ENCODE results near the gene SPTBN4. TPM values are rescaled to one million over a fixed set of nuclear protein-coding genes. Genes with fewer than 3 reads are reported as not detected.

SPTBN4 gene
- total RNA-seq, 1 experiment from 2014 or later: 0.63 TPM

DNA sequence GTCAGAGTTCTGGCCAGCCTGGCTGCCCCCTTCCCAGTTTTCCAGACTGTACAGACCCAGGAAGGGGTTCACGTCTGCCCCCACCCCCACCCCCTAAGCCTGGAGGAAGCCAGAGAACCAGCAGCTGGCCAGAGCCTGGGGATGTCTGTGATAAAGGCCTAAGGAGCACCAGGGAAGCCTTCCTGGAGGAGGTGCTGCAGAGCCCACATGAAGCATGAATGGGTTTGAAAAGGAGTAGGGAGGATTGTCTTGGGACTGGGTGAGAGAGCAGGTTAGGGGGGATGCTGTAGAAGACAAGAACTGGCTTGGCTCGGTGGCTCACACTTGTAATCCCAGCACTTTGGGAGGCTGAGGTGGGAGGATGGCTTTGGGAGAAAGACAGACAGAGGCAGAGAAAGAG lies 115.7 kb downstream of the SPTBN4 start:
- Mint-ChIP-seq H3K9me3 (ENCODE audit: unreplicated experiment) (no peaks in the 10 kb centered on the region), H3K27ac (ENCODE audit: low read depth, unreplicated experiment) (no peak overlapping the region), H3K27me3 (ENCODE audit: insufficient read depth, unreplicated experiment) (no peaks in the 10 kb centered on the region), H3K4me3 (ENCODE audit: unreplicated experiment) (no peak overlapping the region), H3K36me3 (ENCODE audit: insufficient read depth, unreplicated experiment) (peaks cover 22% of the 10 kb centered on the region), H3K4me1 (ENCODE audit: insufficient read depth, unreplicated experiment) (peaks cover 21% of the 10 kb centered on the region)
- ChIA-PET CTCF (no interaction called here), POLR2A (interaction anchor here (1.3 kb wide), 1 partner anchor 12 kb away, joined by 3 read pairs; no protein-coding TSS in a partner anchor)
- BruUV-seq (replicated peaks): no TSS peak
- no peak for DNase-seq (ENCODE audit: unreplicated experiment)
- TF ChIP-seq, protein P1, sequence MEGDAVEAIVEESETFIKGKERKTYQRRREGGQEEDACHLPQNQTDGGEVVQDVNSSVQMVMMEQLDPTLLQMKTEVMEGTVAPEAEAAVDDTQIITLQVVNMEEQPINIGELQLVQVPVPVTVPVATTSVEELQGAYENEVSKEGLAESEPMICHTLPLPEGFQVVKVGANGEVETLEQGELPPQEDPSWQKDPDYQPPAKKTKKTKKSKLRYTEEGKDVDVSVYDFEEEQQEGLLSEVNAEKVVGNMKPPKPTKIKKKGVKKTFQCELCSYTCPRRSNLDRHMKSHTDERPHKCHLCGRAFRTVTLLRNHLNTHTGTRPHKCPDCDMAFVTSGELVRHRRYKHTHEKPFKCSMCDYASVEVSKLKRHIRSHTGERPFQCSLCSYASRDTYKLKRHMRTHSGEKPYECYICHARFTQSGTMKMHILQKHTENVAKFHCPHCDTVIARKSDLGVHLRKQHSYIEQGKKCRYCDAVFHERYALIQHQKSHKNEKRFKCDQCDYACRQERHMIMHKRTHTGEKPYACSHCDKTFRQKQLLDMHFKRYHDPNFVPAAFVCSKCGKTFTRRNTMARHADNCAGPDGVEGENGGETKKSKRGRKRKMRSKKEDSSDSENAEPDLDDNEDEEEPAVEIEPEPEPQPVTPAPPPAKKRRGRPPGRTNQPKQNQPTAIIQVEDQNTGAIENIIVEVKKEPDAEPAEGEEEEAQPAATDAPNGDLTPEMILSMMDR (IDR thresholded peaks at IDR 0.05; ENCODE audit: unreplicated experiment): no peak
- intact Hi-C loops (cut with micrococcal nuclease): no loop called here

DNA sequence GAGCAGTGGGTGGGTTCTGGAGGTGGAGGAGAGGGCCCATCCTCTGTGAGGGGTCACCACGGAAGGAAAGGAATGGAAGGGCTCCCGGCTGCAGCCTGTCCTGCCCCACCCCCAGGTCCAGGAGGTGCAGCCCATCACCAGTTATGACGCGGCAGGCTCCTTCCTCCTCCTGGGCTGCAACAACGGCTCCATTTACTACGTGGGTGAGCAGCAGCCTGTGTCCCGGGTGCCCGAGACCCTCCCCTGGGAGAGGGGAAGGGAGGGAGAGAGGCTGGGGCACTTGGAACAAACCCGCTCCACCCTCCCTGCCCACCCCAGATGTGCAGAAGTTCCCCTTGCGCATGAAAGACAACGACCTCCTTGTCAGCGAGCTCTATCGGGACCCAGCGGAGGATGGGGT lies 116.5 kb downstream of the SPTBN4 start:
- Mint-ChIP-seq H3K4me1 (ENCODE audit: insufficient read depth, unreplicated experiment) (peaks cover 20% of the 10 kb centered on the region), H3K4me3 (ENCODE audit: unreplicated experiment) (no peak overlapping the region), H3K27me3 (ENCODE audit: insufficient read depth, unreplicated experiment) (no peaks in the 10 kb centered on the region), H3K9me3 (ENCODE audit: unreplicated experiment) (no peaks in the 10 kb centered on the region), H3K27ac (ENCODE audit: low read depth, unreplicated experiment) (no peak overlapping the region), H3K36me3 (ENCODE audit: insufficient read depth, unreplicated experiment) (peaks cover 16% of the 10 kb centered on the region)
- BruUV-seq (replicated peaks): no TSS peak
- ChIA-PET POLR2A (no interaction called here), CTCF (interaction anchor here (0.6 kb wide), 1 partner anchor 38 kb away, joined by 4 read pairs; no protein-coding TSS in a partner anchor)
- TF ChIP-seq, protein P1 (IDR thresholded peaks at IDR 0.05; ENCODE audit: unreplicated experiment): no peak
- no peak for DNase-seq (ENCODE audit: unreplicated experiment)
- intact Hi-C loops (cut with micrococcal nuclease): no loop called here

DNA sequence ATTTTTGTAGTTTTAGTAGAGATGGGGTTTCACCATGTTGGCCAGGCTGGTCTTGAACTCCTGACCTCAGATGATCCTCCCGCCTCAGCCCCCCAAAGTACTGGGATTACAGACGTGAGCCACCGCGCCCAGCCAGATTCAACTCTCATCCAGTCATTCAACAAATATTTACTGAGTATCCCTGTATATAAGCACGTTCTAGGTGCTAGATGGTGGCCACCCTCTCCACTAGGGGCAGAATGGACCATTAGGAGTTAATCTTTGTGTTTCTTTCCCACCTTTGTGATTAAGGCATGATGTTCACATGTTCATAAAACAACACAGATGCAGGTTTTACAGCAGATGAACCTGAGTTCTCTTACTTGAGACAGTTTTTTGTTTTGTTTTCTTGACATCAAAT lies 117.2 kb downstream of the SPTBN4 start:
- no peak overlapping the region for H3K27ac Mint-ChIP-seq (ENCODE audit: low read depth, unreplicated experiment)
- CTCF ChIA-PET: interaction anchor here (0.6 kb wide), 1 partner anchor 37 kb away, joined by 4 read pairs; no protein-coding TSS in a partner anchor
- no peak overlapping the region for H3K4me3 Mint-ChIP-seq (ENCODE audit: unreplicated experiment)
- H3K36me3 Mint-ChIP-seq (ENCODE audit: insufficient read depth, unreplicated experiment): peaks cover 16% of the 10 kb centered on the region
- H3K9me3 Mint-ChIP-seq (ENCODE audit: unreplicated experiment): no peaks in the 10 kb centered on the region
- H3K27me3 Mint-ChIP-seq (ENCODE audit: insufficient read depth, unreplicated experiment): no peaks in the 10 kb centered on the region
- no TSS peak for BruUV-seq (replicated peaks)
- TF ChIP-seq, protein P1 (IDR thresholded peaks at IDR 0.05; ENCODE audit: unreplicated experiment): peak; percentile 10
- no peak for DNase-seq (ENCODE audit: unreplicated experiment)
- POLR2A ChIA-PET: no interaction called here
- intact Hi-C loops (cut with micrococcal nuclease): no loop called here
- peaks cover 22% of the 10 kb centered on the region for H3K4me1 Mint-ChIP-seq (ENCODE audit: insufficient read depth, unreplicated experiment)

DNA sequence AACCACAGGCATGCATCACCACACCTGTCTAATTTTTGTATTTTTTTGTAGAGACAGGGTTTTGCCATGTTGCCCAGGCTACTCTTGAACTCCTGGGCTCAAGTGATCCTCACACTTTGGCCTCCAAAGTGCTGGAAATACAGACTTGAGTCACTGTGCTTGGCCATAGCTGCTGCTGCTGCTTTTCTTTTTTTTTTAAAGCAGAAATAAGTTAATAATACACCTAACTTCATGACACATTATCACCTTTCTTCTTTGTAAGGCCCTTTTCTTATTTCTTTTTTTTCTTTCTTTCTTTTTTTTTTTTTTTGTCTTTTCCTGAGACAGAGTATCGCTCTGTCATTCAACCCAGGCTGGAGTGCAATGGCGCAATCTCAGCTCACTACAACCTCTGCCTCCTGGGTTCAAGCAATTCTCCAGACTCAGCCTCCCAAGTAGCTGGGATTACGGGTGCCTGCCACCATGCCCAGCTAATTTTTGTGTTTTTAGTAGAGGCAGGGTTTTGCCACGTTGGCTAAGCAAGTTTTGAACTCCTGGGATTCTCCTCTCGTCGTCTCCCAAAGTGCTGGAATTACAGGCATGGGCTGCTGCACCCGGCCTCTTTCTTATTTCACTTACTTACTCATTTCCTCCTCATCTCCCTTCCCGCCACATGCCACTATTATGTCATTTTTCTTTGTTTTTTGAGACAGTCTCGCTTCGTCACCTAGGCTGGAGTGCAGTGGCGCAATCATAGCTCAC lies 118.6 kb downstream of the SPTBN4 start:
- no peaks in the 10 kb centered on the region for H3K27me3 Mint-ChIP-seq (ENCODE audit: insufficient read depth, unreplicated experiment)
- no TSS peak for BruUV-seq (replicated peaks)
- CTCF ChIA-PET: interaction anchor here (0.5 to 1.3 kb wide), 2 partner anchors 14 to 125 kb away, joined by 3 to 6 read pairs; no protein-coding TSS in a partner anchor
- DNase-seq (ENCODE audit: unreplicated experiment): peak; percentile 91
- peaks cover 16% of the 10 kb centered on the region for H3K36me3 Mint-ChIP-seq (ENCODE audit: insufficient read depth, unreplicated experiment)
- TF ChIP-seq, protein P1 (IDR thresholded peaks at IDR 0.05; ENCODE audit: unreplicated experiment): no peak
- peak overlapping the region; percentile 6 for H3K27ac Mint-ChIP-seq (ENCODE audit: low read depth, unreplicated experiment)
- POLR2A ChIA-PET: interaction anchor here (0.9 to 1.5 kb wide), 6 partner anchors 10 to 167 kb away, joined by 3 to 4 read pairs (median 3); partner anchors contain the start of gene BLVRB
- no peaks in the 10 kb centered on the region for H3K9me3 Mint-ChIP-seq (ENCODE audit: unreplicated experiment)
- intact Hi-C loops (cut with micrococcal nuclease): no loop called here
- peaks cover 24% of the 10 kb centered on the region for H3K4me1 Mint-ChIP-seq (ENCODE audit: insufficient read depth, unreplicated experiment)
- H3K4me3 Mint-ChIP-seq (ENCODE audit: unreplicated experiment): no peak overlapping the region
